HepG2 (cell line): ENCODE data around the gene STC2. TPM values are rescaled to one million over a fixed set of nuclear protein-coding genes. Genes with fewer than 3 reads are reported as not detected.

Experiments
- CBX5 ChIP-seq: sonication (generic); formaldehyde crosslinking; IDR thresholded peaks from 2 replicates; pipeline ENCODE4 v1.4.0; 2020; ENCODE audit warnings: missing genetic modification reagents, borderline replicate concordance
- DNMT3B ChIP-seq: conservative IDR thresholded peaks from 2 replicates; pipeline ENCODE4 v1.6.1; 2016; ENCODE audit warnings: missing biosample characterization, control low read depth
- ELK4 ChIP-seq: sonication (generic); formaldehyde crosslinking; IDR thresholded peaks from 2 replicates; pipeline ENCODE4 v1.9.0; 2021; ENCODE audit warnings: missing genetic modification reagents, borderline replicate concordance
- FOXK2 ChIP-seq: fragments of 450-650 bp; IDR thresholded peaks from 2 replicates; pipeline ENCODE4 v1.6.1; 2016
- FOXM1 ChIP-seq: sonication (generic); formaldehyde crosslinking; IDR thresholded peaks from 2 replicates; pipeline ENCODE4 v1.5.0; 2020; ENCODE audit warnings: missing genetic modification reagents
- GATAD1 ChIP-seq: IDR thresholded peaks from 2 replicates; pipeline ENCODE4 v1.6.1; 2016; ENCODE audit warnings: missing genetic modification reagents, missing compliant biosample characterization
- HNF4G ChIP-seq, 2 experiments: sonication (generic) in 1 of 2; formaldehyde crosslinking in 1 of 2; IDR thresholded peaks; 2 replicates each; pipeline versions ENCODE4 v1.4.0 to v1.6.1; 2011 to 2020; ENCODE audit warnings: borderline replicate concordance in 2 of 2, low read depth in 2 of 2, mild to moderate bottlenecking in 2 of 2, low read length in 1 of 2, missing genetic modification reagents in 1 of 2, moderate library complexity in 1 of 2
- KDM5A ChIP-seq: fragments of 200-600 bp; sonication (generic); IDR thresholded peaks from 2 replicates; pipeline ENCODE4 v1.7.0; 2018; ENCODE audit warnings: antibody characterized with exemption, mild to moderate bottlenecking, low read length, borderline replicate concordance
- MTA1 ChIP-seq: sonication (generic); formaldehyde crosslinking; IDR thresholded peaks from 2 replicates; pipeline ENCODE4 v1.4.0; 2020; ENCODE audit warnings: missing genetic modification reagents, mild to moderate bottlenecking, borderline replicate concordance
- MTERF4 ChIP-seq: sonication (generic); formaldehyde crosslinking; IDR thresholded peaks from 2 replicates; pipeline ENCODE4 v1.8.0; 2023; ENCODE audit warnings: mild to moderate bottlenecking, missing genetic modification reagents
- NFKBIZ ChIP-seq: IDR thresholded peaks from 2 replicates; pipeline ENCODE4 v1.6.1; 2018; ENCODE audit warnings: missing genetic modification reagents, missing compliant biosample characterization
- NR1H2 ChIP-seq: sonication (generic); formaldehyde crosslinking; IDR thresholded peaks from 2 replicates; pipeline ENCODE4 v1.8.1; 2022; ENCODE audit warnings: low read depth, missing genetic modification reagents, borderline replicate concordance
- RFX5 ChIP-seq: IDR thresholded peaks from 2 replicates; pipeline ENCODE4 v1.6.1; 2011; ENCODE audit warnings: low read depth, low read length, improper control_type of control experiment
- SAP130 ChIP-seq: IDR thresholded peaks from 2 replicates; pipeline ENCODE4 v1.6.1; 2016; ENCODE audit warnings: low read depth
- SMAD3 ChIP-seq: sonication (generic); formaldehyde crosslinking; IDR thresholded peaks from 2 replicates; pipeline ENCODE4 v1.4.0; 2020; ENCODE audit warnings: missing genetic modification reagents
- SYNCRIP ChIP-seq: fragments of 200-400 bp; formaldehyde crosslinking; IDR thresholded peaks from 2 replicates; pipeline ENCODE4 v1.6.1; 2018; ENCODE audit warnings: mild to moderate bottlenecking, low read depth, low read length; ENCODE audit not compliant: insufficient read depth
- TCF7L2 ChIP-seq: IDR thresholded peaks from 2 replicates; pipeline ENCODE4 v1.6.1; 2011; ENCODE audit warnings: mild to moderate bottlenecking, low read depth, low read length, moderate library complexity
- YEATS4 ChIP-seq: sonication (generic); formaldehyde crosslinking; IDR thresholded peaks from 2 replicates; pipeline ENCODE4 v1.4.0; 2020; ENCODE audit warnings: missing genetic modification reagents, borderline replicate concordance
- ZMYM2 ChIP-seq: sonication (generic); formaldehyde crosslinking; IDR thresholded peaks from 2 replicates; pipeline ENCODE4 v1.8.0; 2022; ENCODE audit warnings: mild to moderate bottlenecking, missing genetic modification reagents
- ZNF143 ChIP-seq: sonication (generic); formaldehyde crosslinking; IDR thresholded peaks from 2 replicates; pipeline ENCODE4 v1.4.0; 2020; ENCODE audit warnings: missing genetic modification reagents
- ZNF263 ChIP-seq: sonication (generic); formaldehyde crosslinking; IDR thresholded peaks from 2 replicates; pipeline ENCODE4 v1.4.0; 2020; ENCODE audit warnings: missing genetic modification reagents
- ZNF274 ChIP-seq: sonication (generic); formaldehyde crosslinking; IDR thresholded peaks from 2 replicates; pipeline ENCODE4 v1.5.1; 2020; ENCODE audit warnings: mild to moderate bottlenecking, missing genetic modification reagents
- ZNF781 ChIP-seq: sonication (generic); formaldehyde crosslinking; IDR thresholded peaks from 2 replicates; pipeline ENCODE4 v1.5.1; 2020; ENCODE audit warnings: borderline replicate concordance, mild to moderate bottlenecking, missing genetic modification reagents; ENCODE audit errors: not compliant biosample characterization
- polyA plus RNA-seq, 8 experiments: library from polyadenylated mRNA; depleted of rRNA in 3 of 8; stranded (reverse) in 7 of 8; unstranded in 1 of 8; fragments of >200 nt; fragmentation: Illumina TruSeq in 4 of 8; extraction: Trizol in 4 of 8; gene quantifications; 2 replicates each; pipeline versions ENCODE4 v1.2.1 to v1.2.3, GENCODE V29; 2011 to 2016; ENCODE audit warnings: low read depth in 4 of 8, missing spikeins in 1 of 8, mixed read lengths in 1 of 8; ENCODE audit not compliant: insufficient read depth in 1 of 8
- total RNA-seq, 5 experiments: library from RNA; depleted of rRNA; stranded (reverse); fragments of >200 nt; fragmentation: Illumina TruSeq; extraction: Trizol; gene quantifications; 2 replicates each; pipeline ENCODE4 v1.2.3, GENCODE V29; 2016; ENCODE audit warnings: low read depth in 1 of 5
- TF ChIP-seq, protein P1 (sequence below): sonication (generic); formaldehyde crosslinking; IDR thresholded peaks from 2 replicates; pipeline ENCODE4 v1.8.0; 2022; ENCODE audit warnings: missing genetic modification reagents, mild to moderate bottlenecking, borderline replicate concordance
- TF ChIP-seq, protein P2 (sequence below): sonication (generic); formaldehyde crosslinking; IDR thresholded peaks from 2 replicates; pipeline ENCODE4 v1.9.0; 2021; ENCODE audit warnings: missing genetic modification reagents, mild to moderate bottlenecking, borderline replicate concordance

Gene STC2
- total and polyA plus RNA-seq, 2 of the 13 experiments (the other 11 are each of a cell fraction or from before 2014, with no cell fraction given) = 27.1 to 69.2 TPM

DNA sequence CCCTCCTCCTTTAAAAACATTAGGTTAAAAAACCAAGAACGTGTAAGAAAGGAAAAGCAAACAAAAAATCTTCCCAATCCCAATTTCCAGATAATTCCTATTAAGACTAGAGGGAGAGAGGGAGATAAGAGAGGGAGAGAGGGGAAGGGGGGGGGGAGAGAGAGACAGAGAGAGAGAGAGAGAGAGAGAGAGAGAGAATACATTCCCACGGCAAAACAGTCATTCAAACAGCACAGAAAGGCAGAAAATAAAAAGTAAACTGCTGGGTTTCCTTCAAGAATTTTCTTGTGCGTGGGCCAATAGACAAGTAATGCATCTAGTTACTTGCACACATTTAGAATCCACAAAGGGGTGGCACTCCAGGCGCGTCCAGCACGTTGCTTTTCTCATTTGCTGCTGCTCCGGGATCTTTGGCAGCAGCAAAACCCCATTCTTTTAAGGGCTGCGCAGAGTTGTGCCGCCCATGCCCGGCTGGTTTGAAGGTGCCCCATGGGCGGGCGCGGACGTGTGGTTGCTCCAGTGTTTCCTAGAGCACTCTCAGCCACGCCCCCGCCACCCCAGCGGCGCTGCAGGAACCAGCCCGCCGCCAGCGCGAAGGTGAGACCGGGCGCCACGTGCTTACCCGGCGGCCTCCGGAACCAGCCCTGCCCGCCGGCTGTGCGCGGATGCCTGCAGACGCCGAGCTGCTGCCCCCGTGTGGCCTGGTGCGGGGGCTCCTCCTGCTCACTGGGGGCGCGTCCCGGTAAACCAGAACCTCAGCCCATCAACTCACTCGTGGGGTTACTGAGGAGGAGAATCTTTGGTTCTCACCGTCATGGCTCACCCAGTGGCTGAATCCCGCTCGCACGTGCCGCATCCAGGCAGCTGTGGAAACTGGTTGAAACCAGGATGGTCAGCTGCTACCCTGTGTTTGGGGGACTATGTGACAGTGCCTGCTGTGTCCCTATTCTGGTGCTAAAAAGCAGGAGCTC lies 44.6 kb downstream of the STC2 start (continued):
- peak; percentile 99 for TF ChIP-seq MTERF4
- peak; percentile 88 for TF ChIP-seq SMAD3 (CRISPR knock-in tag)
- no peak for TF ChIP-seq DNMT3B
- TF ChIP-seq RFX5 = no peak
- peak; percentile 64; the same call in 1 of the 2 replicates for TF ChIP-seq CBX5 (CRISPR knock-in tag)
- no peak for TF ChIP-seq SYNCRIP
- peak; percentile 99 for TF ChIP-seq ZNF274 (CRISPR knock-in tag)
- TF ChIP-seq KDM5A = no peak
- peak; percentile 80 for TF ChIP-seq GATAD1 (CRISPR knock-in tag)
- peak; percentile 96 for TF ChIP-seq SAP130 (CRISPR knock-in tag)
- TF ChIP-seq FOXM1 (CRISPR knock-in tag) = no peak; the same call in 1 of the 2 replicates
- TF ChIP-seq YEATS4 (CRISPR knock-in tag) = peak; percentile 89; the same call in 1 of the 2 replicates
- TF ChIP-seq ZNF781 (CRISPR knock-in tag) = no peak
- TF ChIP-seq NFKBIZ (CRISPR knock-in tag) = peak; percentile 85; the same call in 1 of the 2 replicates
- TF ChIP-seq ZNF143 = peak; percentile 83
- TF ChIP-seq, protein P1, sequence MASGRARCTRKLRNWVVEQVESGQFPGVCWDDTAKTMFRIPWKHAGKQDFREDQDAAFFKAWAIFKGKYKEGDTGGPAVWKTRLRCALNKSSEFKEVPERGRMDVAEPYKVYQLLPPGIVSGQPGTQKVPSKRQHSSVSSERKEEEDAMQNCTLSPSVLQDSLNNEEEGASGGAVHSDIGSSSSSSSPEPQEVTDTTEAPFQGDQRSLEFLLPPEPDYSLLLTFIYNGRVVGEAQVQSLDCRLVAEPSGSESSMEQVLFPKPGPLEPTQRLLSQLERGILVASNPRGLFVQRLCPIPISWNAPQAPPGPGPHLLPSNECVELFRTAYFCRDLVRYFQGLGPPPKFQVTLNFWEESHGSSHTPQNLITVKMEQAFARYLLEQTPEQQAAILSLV (CRISPR knock-in tag) = peak; percentile 96
- no peak for TF ChIP-seq TCF7L2
- no peak for TF ChIP-seq FOXK2
- TF ChIP-seq ZNF263 (CRISPR knock-in tag) = peak; percentile 80
- TF ChIP-seq ELK4 (CRISPR knock-in tag) = peak; percentile 76; the same call in 1 of the 2 replicates
- TF ChIP-seq MTA1 (CRISPR knock-in tag) = peak; percentile 84; the same call in 1 of the 2 replicates
- TF ChIP-seq, protein P2, sequence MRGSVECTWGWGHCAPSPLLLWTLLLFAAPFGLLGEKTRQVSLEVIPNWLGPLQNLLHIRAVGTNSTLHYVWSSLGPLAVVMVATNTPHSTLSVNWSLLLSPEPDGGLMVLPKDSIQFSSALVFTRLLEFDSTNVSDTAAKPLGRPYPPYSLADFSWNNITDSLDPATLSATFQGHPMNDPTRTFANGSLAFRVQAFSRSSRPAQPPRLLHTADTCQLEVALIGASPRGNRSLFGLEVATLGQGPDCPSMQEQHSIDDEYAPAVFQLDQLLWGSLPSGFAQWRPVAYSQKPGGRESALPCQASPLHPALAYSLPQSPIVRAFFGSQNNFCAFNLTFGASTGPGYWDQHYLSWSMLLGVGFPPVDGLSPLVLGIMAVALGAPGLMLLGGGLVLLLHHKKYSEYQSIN (CRISPR knock-in tag) = no peak
- peak; percentile 87; the same call in 1 of the 2 replicates for TF ChIP-seq NR1H2
- TF ChIP-seq ZMYM2 = peak; percentile 87
- TF ChIP-seq HNF4G (IDR thresholded peaks at IDR 0.05; ENCODE audit: borderline replicate concordance, low read depth, low read length) = peak; percentile 11; the same call in 1 of the 2 replicates
- TF ChIP-seq HNF4G (CRISPR knock-in tag; IDR thresholded peaks at IDR 0.05; ENCODE audit: borderline replicate concordance, low read depth) = peak; percentile 74; the same call in 1 of the 2 replicates
